NCI-H2227 (cell line): ENCODE data around the gene KYAT1.
"Not testable (repeated sequence)": the region's sequence is repeated elsewhere in the genome, so short reads cannot be mapped to it uniquely, and the experiment has no call there.

Experiments
- DNase-seq: peaks from one replicate; lab custom pipeline; 2025; ENCODE audit not compliant: unreplicated experiment; lab: John Stamatoyannopoulos, UW

KYAT1 gene

DNA sequence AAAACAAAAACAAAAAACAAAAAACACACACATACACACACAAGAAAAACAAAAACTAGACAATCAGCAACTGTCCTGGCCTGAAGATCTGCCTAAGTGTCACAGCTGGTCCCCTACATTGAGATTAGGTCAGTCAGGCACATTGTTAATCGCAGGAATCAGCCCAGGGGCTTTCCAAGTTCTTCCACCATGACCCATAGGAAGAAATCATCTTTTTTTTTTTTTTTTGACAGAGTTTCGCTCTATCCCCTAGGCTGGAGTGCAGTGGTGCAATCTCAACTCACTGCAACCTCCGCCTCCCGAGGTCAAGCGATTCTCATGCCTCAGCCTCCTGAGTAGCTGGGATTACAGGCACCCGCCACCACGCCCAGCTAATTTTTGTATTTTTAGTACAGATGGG, 38.6 kb downstream of the KYAT1 start:
- not testable (repeated sequence) for DNase-seq

- no peak for DNase-seq
Measured at GRCh38 chr9:128841694-128842492, 39.9 kb downstream of the KYAT1 start.

DNA sequence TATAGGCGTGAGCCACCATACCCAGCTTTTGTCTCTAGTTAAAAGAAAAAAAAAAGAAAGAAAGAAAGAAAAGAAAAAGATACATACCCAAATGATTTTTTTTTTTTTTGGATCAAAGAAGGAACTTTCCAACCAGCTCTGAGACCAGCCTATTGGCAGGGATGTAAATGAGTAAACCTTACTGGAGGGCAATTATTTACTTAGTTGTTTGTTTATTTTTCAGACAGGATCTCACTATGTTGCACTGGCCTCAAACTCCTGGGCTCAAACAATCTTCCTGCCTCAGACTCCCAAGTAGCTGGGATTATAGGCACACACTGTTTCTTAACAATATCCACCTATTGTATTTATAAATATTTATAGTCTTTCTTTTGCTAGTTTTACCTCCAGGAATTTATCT, 41.2 kb downstream of the KYAT1 start:
- DNase-seq: no peak

DNA sequence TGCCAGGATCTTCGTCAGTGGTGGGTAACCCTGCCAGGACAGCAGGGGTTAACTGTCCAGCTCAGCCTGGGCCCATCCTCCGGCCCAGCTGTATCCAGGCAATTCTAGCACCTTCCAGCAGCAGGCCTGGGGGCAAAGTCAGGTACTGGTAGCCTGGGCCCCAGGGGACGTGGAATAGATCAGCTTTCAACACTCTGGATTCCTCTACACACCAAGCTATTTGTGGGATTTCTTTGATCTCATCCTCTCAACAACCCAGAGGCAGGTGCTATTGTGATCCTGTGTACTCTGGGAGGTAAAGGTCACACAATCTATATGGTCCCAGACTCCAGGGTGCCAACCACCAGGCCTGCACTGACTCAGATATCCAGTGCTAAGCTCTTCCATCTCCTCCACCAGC, 43.4 kb downstream of the KYAT1 start:
- DNase-seq: no peak

GRCh38 chr9:128836509-128837145, 45.1 kb downstream of the KYAT1 start:
- no peak for DNase-seq

- no peak for DNase-seq
Measured at GRCh38 chr9:128835246-128836210, 46.2 kb downstream of the KYAT1 start.

GRCh38 chr9:128833696-128834095, 48.1 kb downstream of the KYAT1 start:
- DNase-seq: no peak

GRCh38 chr9:128829477-128830251, 52.1 kb downstream of the KYAT1 start, which contains the start of gene SPOUT1:
TSS of gene SPOUT1 (minus strand) at chr9:128829794. CDS start at chr9:128829780, 14 bp downstream.
- peak; percentile 93 for DNase-seq

DNA sequence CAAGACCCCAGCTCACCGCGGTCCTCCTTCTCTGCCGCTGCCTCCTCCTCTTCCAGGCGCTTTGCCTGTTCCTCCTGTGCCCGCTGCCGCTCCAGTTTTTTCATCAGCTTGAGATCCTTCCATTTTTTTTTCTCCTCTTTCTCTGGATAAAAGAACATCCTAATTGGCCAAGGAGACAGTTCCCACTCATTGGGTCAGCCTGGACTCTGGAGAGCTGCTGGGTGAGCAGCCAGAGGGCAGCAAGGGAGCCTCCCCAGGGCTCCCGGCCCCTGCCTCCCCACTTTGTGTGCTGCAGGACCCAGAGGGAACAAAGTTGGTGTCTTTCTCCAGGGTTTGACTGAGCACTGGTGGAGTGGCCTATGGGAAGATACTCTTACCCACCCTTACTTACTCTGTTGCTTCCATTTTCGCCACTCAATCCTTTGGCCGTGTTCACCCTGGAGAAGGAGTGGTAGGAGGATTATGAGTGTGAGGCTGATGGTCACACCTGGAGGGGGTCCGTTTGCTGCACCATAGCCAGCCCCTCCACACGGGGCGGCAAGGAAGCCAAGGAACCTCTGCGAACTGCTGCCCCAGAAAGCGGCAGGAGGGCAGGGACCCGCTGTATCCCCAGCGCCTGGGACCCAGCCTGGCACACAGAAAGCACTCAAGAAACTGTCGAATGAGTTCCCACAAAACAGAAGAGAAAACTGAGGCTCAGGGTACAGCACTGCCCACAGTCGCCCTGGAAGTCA, 52.9 kb downstream of the KYAT1 start:
- no peak for DNase-seq

- DNase-seq: no peak
Measured at GRCh38 chr9:128828267-128828666, 53.5 kb downstream of the KYAT1 start.

GRCh38 chr9:128825923-128826700, 55.6 kb downstream of the KYAT1 start:
- DNase-seq: no peak

GRCh38 chr9:128824911-128825310, 56.8 kb downstream of the KYAT1 start:
- no peak for DNase-seq

DNA sequence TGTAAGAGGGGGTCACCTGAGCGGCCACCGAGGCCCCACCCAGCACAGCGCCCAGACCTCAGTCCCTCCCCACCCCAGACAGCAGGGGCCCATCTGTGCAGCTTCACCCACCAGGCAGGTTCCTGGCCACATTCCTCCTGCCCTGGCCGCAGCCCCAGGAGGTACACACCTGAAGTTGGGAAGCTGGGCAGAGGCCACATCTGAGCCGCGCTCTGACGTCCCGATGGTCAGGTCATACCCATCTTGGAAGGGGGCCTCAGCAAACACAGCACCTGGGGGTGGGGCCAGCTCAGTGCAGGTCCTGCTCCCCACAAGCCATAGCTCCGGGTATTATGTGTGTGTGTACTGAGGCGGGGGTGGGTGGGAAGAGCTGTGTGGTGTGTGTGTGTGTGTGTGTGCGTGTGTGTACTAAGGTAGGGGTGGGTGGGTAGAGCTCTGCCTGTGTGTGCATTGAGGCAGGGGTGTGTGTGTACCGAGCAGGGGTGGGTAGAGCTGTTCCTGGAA, 57.8 kb downstream of the KYAT1 start:
- DNase-seq: no peak

- no peak for DNase-seq
Measured at GRCh38 chr9:128823362-128823902, 58.3 kb downstream of the KYAT1 start.

DNA sequence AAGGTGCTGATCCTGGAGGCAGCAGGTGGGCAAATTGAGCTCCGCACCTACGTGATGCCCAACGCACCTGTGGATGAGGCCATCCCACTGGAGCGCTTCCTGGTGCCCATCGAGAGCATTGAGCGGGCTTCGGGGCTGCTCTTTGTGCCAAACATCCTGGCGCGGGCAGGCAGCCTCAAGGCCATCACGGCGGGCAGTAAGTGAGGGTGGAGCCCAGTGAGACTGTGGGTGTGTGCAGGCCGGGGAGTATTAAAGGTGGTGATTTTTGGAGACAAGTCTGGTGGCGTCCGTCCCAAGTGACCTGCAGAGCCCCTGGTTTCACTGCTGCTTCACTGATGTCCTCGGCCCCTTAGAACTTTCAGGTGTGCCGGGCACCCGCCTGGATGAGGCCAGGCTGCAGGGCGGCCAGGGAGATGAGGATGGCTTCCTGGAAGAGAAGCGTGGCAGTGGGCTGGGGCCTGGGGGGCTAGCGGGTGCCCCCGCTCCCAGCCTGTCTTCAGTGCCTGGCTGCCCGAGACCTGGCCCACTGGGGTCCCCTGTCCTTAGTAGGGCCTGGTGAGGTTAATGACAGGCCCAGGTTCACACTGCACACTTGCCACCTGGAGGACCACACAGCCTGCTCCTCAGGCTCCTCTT, 59.2 kb downstream of the KYAT1 start:
- DNase-seq: no peak

DNA sequence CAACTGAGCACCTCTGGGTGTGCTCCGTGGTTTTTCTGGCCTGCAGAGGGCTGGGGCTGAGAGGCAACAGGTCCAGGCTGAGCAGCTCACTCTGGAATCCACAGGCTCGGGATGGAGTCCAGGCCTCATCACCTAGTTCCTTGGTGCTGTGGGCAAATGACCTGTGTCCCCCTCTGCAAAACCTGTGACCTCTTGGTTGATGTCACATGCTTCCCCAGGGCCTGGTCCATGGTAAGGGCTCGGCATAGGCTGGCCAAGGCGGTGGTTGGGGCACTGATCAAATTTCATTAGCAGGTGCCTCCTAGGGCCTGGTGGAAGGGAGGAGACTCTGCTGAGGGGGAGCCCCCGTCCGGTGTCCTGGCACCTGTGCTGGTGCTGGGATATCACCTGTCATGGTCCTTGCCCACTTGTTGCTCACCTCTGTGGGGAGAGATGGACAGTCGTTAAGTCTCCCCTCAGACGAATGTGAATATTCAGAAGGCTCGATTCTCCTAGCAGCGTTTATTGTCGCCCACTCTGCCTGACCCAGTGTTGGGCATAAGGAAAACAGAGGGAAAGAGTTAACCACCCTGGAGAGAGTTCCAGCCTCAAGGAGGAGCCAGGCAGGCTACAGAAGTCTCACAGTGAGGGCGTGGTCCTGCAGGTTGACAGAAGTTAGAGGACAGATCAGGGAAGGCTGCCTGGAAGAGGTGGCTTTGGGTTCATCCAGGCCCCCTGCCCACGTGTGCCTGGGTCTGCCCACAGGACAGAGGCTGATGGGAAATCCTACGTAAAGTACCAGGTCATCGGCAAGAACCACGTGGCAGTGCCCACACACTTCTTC, 60.0 kb downstream of the KYAT1 start:
- no peak for DNase-seq
